Measurements from ENCODE around the gene ANTXRL. TPM values are rescaled to one million over a fixed set of nuclear protein-coding genes. Genes with fewer than 3 reads are reported as not detected.

ANTXRL gene
- total and polyA plus RNA-seq, 2 of the 8 experiments (the other 6 are each of a cell fraction or from before 2014, with no cell fraction given) = not detected

GRCh38 chr10:46318799-46319198 is 32.0 kb downstream of the ANTXRL start (continued):
- TF ChIP-seq PHF8 (conservative IDR thresholded peaks at IDR 0.05; ENCODE audit: low read depth, low read length) (no peak), JUND (IDR thresholded peaks at IDR 0.05; ENCODE audit: low read length) (no peak)

All from H1 (cell line).